Activated naive CD8-positive, alpha-beta T cell treated with anti-CD3 and anti-CD28 coated beads, Interleukin-2, amount 50 U/mL, for 24 hours (primary cell): ENCODE results near the gene PWP2.
"Not testable (repeated sequence)": the region's sequence is repeated elsewhere in the genome, so short reads cannot be mapped to it uniquely, and the experiment has no call there.

ENCODE experiments used
- ATAC-seq: fragments of 150-1000 bp; cut with Tn5 transposase; one replicate; pipeline ENCODE4 v1.10.0; 2021
- DNase-seq: peaks from one replicate; pipeline ENCODE4 v3.0.0; 2021
- H3K27ac Mint-ChIP-seq: one replicate; pipeline ENCODE4 v1.8.0; 2021; ENCODE audit warnings: mild to moderate bottlenecking, mixed read lengths
- H3K27me3 Mint-ChIP-seq: one replicate; pipeline ENCODE4 v1.8.0; 2021; ENCODE audit warnings: mixed read lengths
- H3K36me3 Mint-ChIP-seq: one replicate; pipeline ENCODE4 v1.8.0; 2021; ENCODE audit warnings: low read depth, mixed read lengths
- H3K4me1 Mint-ChIP-seq: one replicate; pipeline ENCODE4 v1.8.0; 2021; ENCODE audit warnings: mixed read lengths
- H3K4me3 Mint-ChIP-seq: one replicate; pipeline ENCODE4 v1.8.0; 2021; ENCODE audit warnings: mild to moderate bottlenecking, moderate library complexity, mixed read lengths
- H3K9me3 Mint-ChIP-seq: one replicate; pipeline ENCODE4 v1.8.0; 2021; ENCODE audit warnings: mixed read lengths

The PWP2 gene

DNA sequence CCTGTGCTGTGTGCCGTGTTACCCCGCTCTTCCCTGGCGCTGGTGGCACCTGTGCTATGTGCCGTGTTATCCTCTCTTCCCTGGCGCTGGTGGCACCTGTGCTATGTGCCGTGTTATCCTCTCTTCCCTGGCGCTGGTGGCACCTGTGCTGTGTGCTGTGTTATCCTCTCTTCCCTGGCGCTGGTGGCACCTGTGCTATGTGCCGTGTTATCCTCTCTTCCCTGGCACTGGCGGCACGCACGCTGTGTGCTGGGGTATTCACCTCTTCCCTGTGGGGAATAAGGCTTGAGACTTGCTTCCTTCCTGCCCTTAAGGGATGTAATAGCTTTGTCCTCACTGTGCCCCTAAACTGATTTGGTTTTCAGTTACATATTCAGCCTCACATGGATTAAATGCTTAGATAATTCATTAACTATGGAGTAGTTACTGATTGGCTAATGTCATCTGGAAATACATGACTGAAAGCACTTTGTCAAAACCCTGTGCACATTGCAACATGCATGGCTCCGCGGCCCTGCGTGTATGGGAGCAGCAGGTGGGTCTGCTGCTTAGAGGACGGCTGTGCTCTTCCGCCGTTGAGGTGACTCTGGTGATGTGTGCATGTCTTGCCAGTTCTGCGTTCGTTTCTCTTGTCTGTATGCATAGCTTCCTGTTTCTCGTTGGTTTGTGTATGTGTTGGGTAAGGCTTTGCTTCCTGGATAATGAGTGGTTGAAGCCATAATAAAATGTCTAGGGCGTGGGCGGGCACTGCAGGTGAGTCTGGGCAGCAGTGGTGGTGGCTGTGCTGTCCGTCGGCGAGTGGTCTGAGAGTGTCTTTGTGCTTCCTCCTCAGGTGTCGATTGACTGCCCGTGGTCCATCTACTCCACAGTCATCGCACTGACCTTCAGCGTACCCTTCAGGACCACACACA lies 17.9 kb upstream of the PWP2 start:
- no peak for DNase-seq
- H3K9me3 Mint-ChIP-seq = no peaks in the 10 kb centered on the region
- peaks cover 65% of the 10 kb centered on the region for H3K4me1 Mint-ChIP-seq
- no peaks in the 10 kb centered on the region for H3K27me3 Mint-ChIP-seq
- peak overlapping the region; percentile 67 for H3K27ac Mint-ChIP-seq
- peaks cover 64% of the 10 kb centered on the region for H3K36me3 Mint-ChIP-seq
- peak; percentile 42 for ATAC-seq
- H3K4me3 Mint-ChIP-seq = no peak overlapping the region

DNA sequence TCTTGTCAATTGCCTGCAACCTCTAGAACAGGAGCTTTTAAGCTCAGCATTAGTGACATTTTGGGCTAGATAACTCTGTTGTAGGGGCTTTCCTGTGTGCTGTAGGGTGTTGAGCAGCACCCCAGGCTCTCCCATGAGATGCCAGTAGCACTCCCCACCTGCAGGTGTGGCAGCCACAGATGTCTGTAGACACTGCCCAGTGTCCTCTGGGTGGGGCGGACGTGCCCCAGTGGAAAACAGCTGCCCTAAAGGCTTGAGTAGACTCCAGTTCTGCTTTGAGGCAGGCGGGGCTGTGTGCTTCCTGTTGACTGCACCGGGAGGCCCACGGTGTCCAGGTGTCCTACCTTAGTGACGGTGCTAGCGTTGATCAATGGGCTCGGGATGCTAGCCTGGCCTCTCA lies 16.9 kb upstream of the PWP2 start:
- H3K9me3 Mint-ChIP-seq = no peaks in the 10 kb centered on the region
- H3K27me3 Mint-ChIP-seq = no peaks in the 10 kb centered on the region
- DNase-seq (no peak), ATAC-seq (no peak)
- H3K36me3 Mint-ChIP-seq = peaks cover 63% of the 10 kb centered on the region
- H3K4me3 Mint-ChIP-seq = no peak overlapping the region
- peak overlapping the region; percentile 49 for H3K27ac Mint-ChIP-seq
- H3K4me1 Mint-ChIP-seq = peaks cover 54% of the 10 kb centered on the region

DNA sequence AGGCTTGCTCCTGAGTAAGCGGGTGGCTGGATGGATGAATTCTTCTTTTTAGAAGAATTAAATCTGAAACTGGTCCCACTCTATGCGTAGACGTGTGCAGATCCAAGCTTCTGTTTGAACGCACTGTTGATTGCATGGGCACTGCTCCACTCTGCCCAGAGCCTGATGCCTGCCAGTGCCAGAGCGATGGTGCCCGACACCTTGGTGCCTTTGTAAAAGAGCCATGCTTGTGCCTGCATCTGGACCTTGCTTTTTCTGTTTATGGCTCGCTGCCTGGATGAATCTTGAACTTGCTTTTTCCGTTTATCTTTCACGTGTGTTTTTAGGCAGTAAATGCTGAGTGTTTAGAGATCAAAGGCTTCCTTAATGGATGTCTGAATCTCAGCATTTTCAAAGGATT lies 15.0 kb upstream of the PWP2 start:
- no peak overlapping the region for H3K4me3 Mint-ChIP-seq
- no peak for DNase-seq
- no peaks in the 10 kb centered on the region for H3K27me3 Mint-ChIP-seq
- peaks cover 35% of the 10 kb centered on the region for H3K4me1 Mint-ChIP-seq
- no peak for ATAC-seq
- no peaks in the 10 kb centered on the region for H3K9me3 Mint-ChIP-seq
- peaks cover 49% of the 10 kb centered on the region for H3K36me3 Mint-ChIP-seq
- H3K27ac Mint-ChIP-seq = peak overlapping the region; percentile 39

DNA sequence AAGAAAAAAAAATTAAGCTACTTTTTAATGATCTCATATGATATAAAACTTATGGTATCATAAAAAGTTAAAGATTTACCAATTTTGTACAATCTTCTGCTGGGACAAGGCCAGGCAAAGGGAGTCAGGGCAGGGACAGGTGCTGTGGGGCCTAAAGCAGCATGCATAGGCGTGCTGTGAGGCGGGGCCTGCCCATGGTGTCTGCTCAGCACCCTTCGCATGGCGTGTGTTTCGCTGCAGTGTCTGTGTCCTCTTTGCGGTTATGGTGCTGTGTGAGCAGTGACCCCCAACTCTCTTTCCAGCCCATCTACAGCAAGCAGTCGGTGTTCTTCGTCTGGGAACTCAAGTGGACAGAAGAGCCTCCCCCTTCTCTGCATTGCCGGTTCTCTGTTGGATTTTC lies 13.4 kb upstream of the PWP2 start:
- peaks cover 21% of the 10 kb centered on the region for H3K4me1 Mint-ChIP-seq
- DNase-seq = no peak

DNA sequence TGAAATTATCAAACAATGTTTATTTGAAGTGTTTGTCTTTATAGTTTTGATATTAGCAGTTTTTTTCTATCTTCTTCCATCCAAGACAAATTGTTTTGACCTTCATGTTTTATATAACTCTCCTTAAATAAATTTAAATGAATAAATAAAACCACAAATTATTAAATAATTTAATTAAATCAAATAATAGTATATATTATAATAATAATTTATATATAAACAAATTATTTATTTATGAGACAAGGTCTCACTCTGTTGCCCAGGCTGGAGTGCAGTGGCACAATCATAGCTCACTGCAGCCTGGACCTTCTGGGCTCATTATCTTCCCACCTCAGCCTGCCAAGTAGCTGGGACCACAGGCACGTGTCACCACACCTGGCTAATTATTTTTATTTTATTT lies 12.4 kb upstream of the PWP2 start:
- peaks cover 10% of the 10 kb centered on the region for H3K4me1 Mint-ChIP-seq
- no peak overlapping the region for H3K4me3 Mint-ChIP-seq
- no peaks in the 10 kb centered on the region for H3K9me3 Mint-ChIP-seq
- H3K27me3 Mint-ChIP-seq = no peaks in the 10 kb centered on the region
- peaks cover 26% of the 10 kb centered on the region for H3K36me3 Mint-ChIP-seq
- ATAC-seq (no peak), DNase-seq (no peak)
- no peak overlapping the region for H3K27ac Mint-ChIP-seq

More for the DNA sequence above, 13.4 kb upstream of the PWP2 start:
- peak overlapping the region; percentile 18 for H3K27ac Mint-ChIP-seq
- no peaks in the 10 kb centered on the region for H3K9me3 Mint-ChIP-seq
- ATAC-seq = no peak
- peaks cover 37% of the 10 kb centered on the region for H3K36me3 Mint-ChIP-seq
- H3K27me3 Mint-ChIP-seq = no peaks in the 10 kb centered on the region
- no peak overlapping the region for H3K4me3 Mint-ChIP-seq

DNA sequence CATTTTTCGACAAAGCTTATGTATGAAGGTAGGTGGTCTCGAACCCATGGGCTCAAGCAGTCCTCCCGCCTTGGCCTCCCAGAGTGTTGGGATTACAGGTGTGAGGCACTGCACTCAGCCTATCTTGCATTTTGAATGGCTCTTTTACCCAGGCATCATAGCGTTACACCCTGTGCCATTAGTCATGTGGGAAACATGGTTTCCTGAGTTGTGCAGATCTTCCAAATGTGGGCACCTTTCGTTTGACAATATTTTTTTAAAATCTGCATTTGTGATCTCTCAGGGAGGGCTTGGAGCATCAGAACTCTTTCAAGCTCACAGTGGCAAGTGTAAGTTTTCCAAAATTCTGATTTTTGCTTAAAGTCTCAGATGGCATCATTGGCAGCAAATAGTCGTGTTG lies 8.7 kb upstream of the PWP2 start:
- DNase-seq, H3K9me3 Mint-ChIP-seq, H3K27ac Mint-ChIP-seq, H3K4me3 Mint-ChIP-seq, ATAC-seq, H3K4me1 Mint-ChIP-seq, H3K27me3 Mint-ChIP-seq: not testable (repeated sequence)
- H3K36me3 Mint-ChIP-seq = peaks cover 11% of the 10 kb centered on the region

DNA sequence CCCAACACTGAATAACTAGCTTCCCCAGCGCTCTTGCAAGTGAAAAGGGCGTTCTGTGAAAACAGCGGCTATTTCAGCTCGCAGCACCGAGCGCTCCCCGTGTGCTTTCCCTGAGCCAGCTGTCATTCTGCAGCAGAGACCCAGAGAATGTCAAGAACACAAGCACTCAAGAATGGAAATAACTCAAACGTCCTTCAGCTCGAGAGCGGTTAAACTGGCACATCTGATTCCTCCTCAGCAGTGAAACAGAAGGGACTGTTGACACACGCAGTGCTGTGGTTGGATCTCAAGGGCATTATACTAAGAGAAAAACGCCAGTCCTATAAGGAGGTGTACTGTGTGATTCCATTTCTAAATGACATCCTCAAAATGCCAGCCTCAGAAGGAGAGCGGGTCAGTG lies 8.2 kb upstream of the PWP2 start:
- not testable (repeated sequence) for DNase-seq, H3K4me3 Mint-ChIP-seq, H3K4me1 Mint-ChIP-seq, H3K27ac Mint-ChIP-seq, H3K27me3 Mint-ChIP-seq, ATAC-seq, H3K9me3 Mint-ChIP-seq, H3K36me3 Mint-ChIP-seq

DNA sequence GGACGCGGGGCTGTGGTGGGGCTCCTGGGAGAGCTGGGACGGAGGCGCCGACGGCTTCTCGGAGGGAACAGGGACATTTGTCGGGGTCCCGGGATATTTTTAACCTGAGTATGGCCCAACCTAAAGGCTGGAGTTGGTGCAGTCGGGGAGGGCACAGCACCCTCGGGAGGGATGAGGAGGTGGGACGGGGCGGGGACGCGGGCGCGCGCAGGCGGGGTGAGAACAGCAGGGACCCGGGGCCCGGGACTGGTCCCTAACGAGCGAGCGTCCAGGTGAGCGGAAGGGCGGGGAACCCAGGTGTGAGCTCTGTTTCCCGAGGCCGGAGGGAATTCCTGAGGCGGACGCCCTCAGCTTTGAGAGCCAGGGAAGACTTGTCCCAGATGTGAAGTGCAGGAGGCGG lies 390 bp downstream of the PWP2 start:
- ATAC-seq = peak; percentile 55
- H3K4me3 Mint-ChIP-seq, DNase-seq, H3K9me3 Mint-ChIP-seq, H3K27ac Mint-ChIP-seq, H3K4me1 Mint-ChIP-seq, H3K27me3 Mint-ChIP-seq, H3K36me3 Mint-ChIP-seq: not testable (repeated sequence)

DNA sequence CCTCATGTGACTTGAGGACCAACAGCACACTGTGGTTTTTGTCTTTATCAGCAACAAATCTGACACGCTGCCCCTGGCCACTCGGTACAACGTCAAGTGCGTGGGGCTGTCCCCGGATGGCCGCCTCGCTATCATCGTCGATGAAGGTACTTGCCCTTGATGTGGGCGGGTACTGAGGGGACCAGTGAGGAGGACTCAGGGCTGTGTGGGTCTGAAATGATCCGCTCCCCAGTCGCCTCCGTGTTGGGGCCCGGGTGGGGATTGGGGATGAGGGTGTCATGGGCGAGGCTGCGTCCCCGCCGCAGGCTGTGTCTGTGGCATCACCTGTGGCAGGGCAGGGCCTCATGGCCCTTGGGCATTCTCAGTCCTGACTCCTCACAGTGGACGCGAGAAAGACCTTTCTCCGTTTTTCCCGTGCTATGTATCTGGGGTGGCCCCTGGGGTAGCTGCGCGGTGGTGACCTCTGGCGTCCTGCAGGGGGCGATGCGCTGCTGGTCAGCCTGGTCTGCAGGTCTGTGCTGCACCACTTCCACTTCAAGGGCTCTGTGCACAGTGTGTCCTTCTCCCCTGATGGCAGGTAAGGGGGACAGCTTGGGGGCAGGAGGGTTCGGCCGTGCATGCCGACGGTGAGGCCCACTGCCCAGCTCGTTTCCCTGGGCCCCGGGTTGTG lies 6.6 kb downstream of the PWP2 start:
- not testable (repeated sequence) for H3K27ac Mint-ChIP-seq, H3K4me3 Mint-ChIP-seq, ATAC-seq, H3K36me3 Mint-ChIP-seq, H3K4me1 Mint-ChIP-seq, H3K27me3 Mint-ChIP-seq, H3K9me3 Mint-ChIP-seq, DNase-seq

DNA sequence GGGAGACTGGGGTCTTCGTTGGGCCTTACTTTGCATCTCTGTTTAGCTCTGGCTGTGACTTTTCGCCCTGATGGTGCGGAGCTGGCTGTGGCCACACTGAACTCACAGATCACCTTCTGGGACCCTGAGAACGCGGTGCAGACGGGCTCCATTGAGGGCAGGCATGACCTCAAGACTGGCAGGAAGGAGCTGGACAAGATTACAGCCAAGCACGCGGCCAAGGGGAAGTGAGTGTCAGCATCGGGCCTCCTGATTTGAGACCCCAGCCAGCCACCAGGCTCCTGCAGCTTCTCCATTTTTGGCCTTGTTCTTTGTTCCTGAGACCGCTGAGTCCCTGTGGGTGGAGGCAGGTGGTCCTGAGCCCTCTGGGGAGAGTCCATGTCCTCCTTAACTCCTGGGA lies 14.9 kb downstream of the PWP2 start:
- not testable (repeated sequence) for H3K27me3 Mint-ChIP-seq, H3K4me1 Mint-ChIP-seq

DNA sequence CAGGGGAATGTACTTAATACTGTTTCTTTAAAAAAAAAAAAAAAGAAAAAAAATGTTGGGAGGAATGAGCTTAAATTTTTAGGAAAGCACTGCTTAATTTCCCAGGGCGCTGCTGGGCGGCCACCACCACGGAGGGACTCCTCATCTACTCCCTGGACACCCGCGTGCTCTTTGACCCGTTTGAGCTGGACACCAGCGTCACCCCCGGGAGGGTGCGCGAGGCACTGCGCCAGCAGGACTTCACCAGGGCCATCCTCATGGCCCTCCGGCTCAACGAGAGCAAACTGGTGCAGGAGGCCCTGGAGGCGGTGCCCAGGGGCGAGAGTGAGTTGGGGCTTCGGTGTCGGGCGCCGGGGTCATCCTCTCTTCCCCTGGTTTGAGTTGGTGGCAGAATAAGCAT lies 20.6 kb downstream of the PWP2 start:
- H3K4me3 Mint-ChIP-seq, H3K9me3 Mint-ChIP-seq, DNase-seq, H3K27ac Mint-ChIP-seq, H3K27me3 Mint-ChIP-seq, H3K36me3 Mint-ChIP-seq, H3K4me1 Mint-ChIP-seq, ATAC-seq: not testable (repeated sequence)

More for the DNA sequence above, 14.9 kb downstream of the PWP2 start:
- H3K4me3 Mint-ChIP-seq, ATAC-seq, H3K27ac Mint-ChIP-seq, H3K36me3 Mint-ChIP-seq, H3K9me3 Mint-ChIP-seq, DNase-seq: not testable (repeated sequence)

DNA sequence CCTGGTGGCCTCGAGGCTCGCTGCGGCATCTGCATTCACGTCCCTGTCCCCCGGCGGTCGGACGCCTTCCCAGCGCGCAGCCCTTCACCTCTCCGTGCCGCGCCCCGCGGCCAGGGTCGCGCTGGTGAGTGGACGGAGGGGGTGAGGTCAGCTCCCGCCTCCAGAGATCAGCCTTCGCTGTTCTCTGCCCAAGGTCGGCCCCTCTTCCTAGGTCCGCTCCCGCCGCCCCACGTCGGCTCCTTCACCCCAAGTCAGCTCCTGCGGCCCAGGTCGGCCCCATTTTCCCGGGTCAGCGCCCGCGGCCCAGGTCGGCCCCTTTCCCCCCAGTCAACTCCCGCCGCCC lies 26.5 kb downstream of the PWP2 start:
- H3K4me3 Mint-ChIP-seq, H3K36me3 Mint-ChIP-seq, ATAC-seq: not testable (repeated sequence)

DNA sequence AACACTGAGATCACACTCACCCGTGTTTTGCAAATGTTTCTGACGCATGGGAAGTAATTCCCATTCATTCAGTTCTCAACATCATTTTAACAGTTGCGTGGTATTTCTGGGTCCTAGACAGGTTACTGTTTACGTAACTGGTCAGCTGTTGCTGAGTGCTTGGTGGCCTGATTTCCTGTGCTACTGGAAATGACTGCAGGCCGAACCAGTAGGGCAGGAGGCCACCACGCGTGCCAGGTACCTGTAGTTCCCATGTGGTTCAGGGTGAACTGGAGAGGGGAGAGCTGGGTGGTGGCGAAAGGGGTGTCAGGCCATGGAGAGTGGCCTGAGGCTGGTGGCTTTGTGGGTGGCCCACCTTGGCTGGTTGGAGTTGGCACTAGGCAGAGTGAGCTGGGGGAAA lies 27.5 kb downstream of the PWP2 start:
- not testable (repeated sequence) for H3K4me3 Mint-ChIP-seq, DNase-seq, H3K9me3 Mint-ChIP-seq, ATAC-seq, H3K4me1 Mint-ChIP-seq, H3K36me3 Mint-ChIP-seq, H3K27ac Mint-ChIP-seq, H3K27me3 Mint-ChIP-seq

More for the DNA sequence above, 26.5 kb downstream of the PWP2 start:
- not testable (repeated sequence) for H3K4me1 Mint-ChIP-seq, DNase-seq, H3K9me3 Mint-ChIP-seq, H3K27me3 Mint-ChIP-seq, H3K27ac Mint-ChIP-seq

DNA sequence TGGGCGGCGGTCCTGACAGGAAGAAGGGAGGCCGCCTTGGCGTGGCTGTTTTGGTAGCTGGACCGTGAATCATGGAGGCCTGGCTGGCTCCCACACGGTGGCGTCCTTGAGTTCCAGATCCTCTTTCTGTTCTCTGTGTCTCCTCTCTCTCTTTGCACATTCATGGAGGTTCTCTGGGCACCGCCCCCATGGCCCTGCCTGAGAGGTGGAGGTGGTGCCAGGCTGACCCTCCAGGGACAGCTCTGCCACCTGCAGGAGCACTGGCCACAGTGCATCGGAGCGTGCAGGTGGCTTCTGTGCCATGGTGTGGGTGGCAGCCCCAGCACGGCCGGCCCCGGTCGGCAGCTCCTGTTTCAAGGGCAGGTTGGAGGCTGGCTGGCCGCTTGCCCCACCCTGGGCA lies 30.8 kb downstream of the PWP2 start:
- not testable (repeated sequence) for DNase-seq, H3K27me3 Mint-ChIP-seq, H3K4me1 Mint-ChIP-seq

DNA sequence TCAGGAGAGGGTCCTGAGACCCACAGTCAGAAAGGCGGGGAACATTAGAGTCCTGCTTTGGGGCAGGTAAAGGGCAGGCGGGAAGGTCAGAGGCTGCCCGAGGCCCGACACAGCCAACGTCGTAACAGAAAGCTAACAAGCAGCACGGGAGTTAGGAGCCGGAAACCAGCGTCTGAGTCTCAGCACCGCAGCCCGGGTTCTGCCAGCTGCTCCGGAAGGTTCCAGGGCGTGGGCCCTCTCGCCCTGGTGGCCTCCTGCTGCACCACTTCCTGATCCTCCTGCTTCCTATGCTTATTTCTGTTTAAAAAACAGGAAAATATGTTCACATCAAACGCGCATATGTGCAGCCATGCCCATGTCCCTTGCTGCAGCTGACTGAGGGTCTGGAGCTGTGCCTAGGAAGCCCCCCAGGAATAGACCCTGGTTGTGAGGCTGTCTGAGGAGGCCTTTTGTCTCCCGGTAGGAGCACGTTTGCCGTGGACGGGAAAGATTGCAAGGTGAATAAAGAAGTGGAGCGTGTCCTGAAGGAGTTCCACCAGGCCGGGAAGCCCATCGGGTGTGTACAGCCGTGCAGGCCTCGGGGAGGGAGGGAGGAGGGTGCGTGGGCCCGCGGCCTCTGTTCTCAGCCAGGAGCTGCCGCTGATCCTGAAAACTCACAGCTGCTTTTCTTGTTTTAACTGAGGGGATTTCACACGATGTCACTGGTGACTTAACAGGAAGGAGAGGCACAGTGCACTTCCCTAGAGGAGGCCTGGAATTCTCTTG lies 32.8 kb downstream of the PWP2 start:
- H3K36me3 Mint-ChIP-seq, ATAC-seq, H3K4me1 Mint-ChIP-seq, H3K9me3 Mint-ChIP-seq, H3K27me3 Mint-ChIP-seq, H3K27ac Mint-ChIP-seq, H3K4me3 Mint-ChIP-seq: not testable (repeated sequence)
- DNase-seq = peak; percentile 1

More for the DNA sequence above, 30.8 kb downstream of the PWP2 start:
- not testable (repeated sequence) for H3K27ac Mint-ChIP-seq, H3K36me3 Mint-ChIP-seq, H3K4me3 Mint-ChIP-seq, H3K9me3 Mint-ChIP-seq
- ATAC-seq = peak; percentile 60
